H1 (cell line): ENCODE results near the gene ERCC3. TPM values are rescaled to one million over a fixed set of nuclear protein-coding genes. Genes with fewer than 3 reads are reported as not detected.

Experiments used
- CTBP2 ChIP-seq: IDR thresholded peaks from 2 replicates; pipeline ENCODE4 v1.7.0; 2011; ENCODE audit warnings: borderline replicate concordance, mild to moderate bottlenecking, moderate library complexity, mixed read lengths, low read length; ENCODE audit not compliant: insufficient read depth, insufficient read length
- EZH2 ChIP-seq: fragments of 200-600 bp; sonication (generic); IDR thresholded peaks from 2 replicates; pipeline ENCODE4 v1.7.1; 2012; ENCODE audit warnings: low read depth, mild to moderate bottlenecking, moderate library complexity, low read length, inconsistent platforms; ENCODE audit not compliant: severe bottlenecking
- FOSL1 ChIP-seq: IDR thresholded peaks from 2 replicates; pipeline ENCODE4 v1.6.1; 2011; ENCODE audit warnings: mild to moderate bottlenecking, low read depth, low read length, moderate library complexity; ENCODE audit not compliant: insufficient read depth
- JUND ChIP-seq: IDR thresholded peaks from 2 replicates; pipeline ENCODE4 v1.6.1; 2011; ENCODE audit warnings: mild to moderate bottlenecking, improper control_type of control experiment, low read length
- KDM1A ChIP-seq: fragments of 200-600, 300-600 bp; sonication (generic); IDR thresholded peaks from 2 replicates; pipeline ENCODE4 v1.7.1; 2016; ENCODE audit warnings: mild to moderate bottlenecking, low read length, borderline replicate concordance
- RNF2 ChIP-seq: fragments of 200-900, 300-1000 bp; sonication (generic); IDR thresholded peaks from 2 replicates; pipeline ENCODE4 v1.7.1; 2016; ENCODE audit warnings: borderline replicate concordance, low read depth, mild to moderate bottlenecking, antibody characterized with exemption, low read length; ENCODE audit not compliant: poor library complexity, severe bottlenecking; ENCODE audit errors: missing control alignments
- SIN3A ChIP-seq, 2 experiments: IDR thresholded peaks in 1 of 2; conservative IDR thresholded peaks in 1 of 2; 2 replicates each; pipeline ENCODE4 v1.6.1; 2011 to 2012; ENCODE audit warnings: low read length in 2 of 2, improper control_type of control experiment in 1 of 2, low read depth in 1 of 2, mild to moderate bottlenecking in 1 of 2
- SIX5 ChIP-seq: IDR thresholded peaks from 2 replicates; pipeline ENCODE4 v1.6.1; 2011; ENCODE audit warnings: mild to moderate bottlenecking, low read depth, low read length
- SP1 ChIP-seq: IDR thresholded peaks from 2 replicates; pipeline ENCODE4 v1.6.1; 2011; ENCODE audit warnings: low read depth, low read length
- TAF1 ChIP-seq: IDR thresholded peaks from 2 replicates; pipeline ENCODE4 v1.6.1; 2011; ENCODE audit warnings: mild to moderate bottlenecking, low read depth, low read length
- ZNF274 ChIP-seq: IDR thresholded peaks from 2 replicates; pipeline ENCODE4 v1.7.0; 2012; ENCODE audit warnings: low read length, borderline replicate concordance; ENCODE audit errors: extremely low read depth
- polyA plus RNA-seq, 7 experiments: library from polyadenylated mRNA; depleted of rRNA in 3 of 7; stranded (reverse) in 5 of 7; unstranded in 2 of 7; fragments of >200 nt in 5 of 7; fragments of 200-250 nt in 2 of 7; gene quantifications; 1 replicate in 5 of 7; 2 replicates in 1 of 7; 4 replicates in 1 of 7; pipeline versions ENCODE4 v1.2.1 to v1.2.3, GENCODE V29; 2011 to 2013; ENCODE audit warnings: missing spikeins in 2 of 7, mixed read lengths in 2 of 7
- total RNA-seq: library from RNA; stranded (reverse); fragmentation: NEBNext Ultra II Directional; extraction: Animal tissue kit (Norgen Biotek cat#: 25700); gene quantifications from 2 replicates; pipeline ENCODE4 v1.2.1, GENCODE V29; 2021

Gene ERCC3
- total and polyA plus RNA-seq, 2 of the 8 experiments (the other 6 are each of a cell fraction or from before 2014, with no cell fraction given): 41.8 to 48.9 TPM

- TF ChIP-seq SIN3A (conservative IDR thresholded peaks at IDR 0.05 in 1 of 2, IDR thresholded peaks at IDR 0.05 in 1 of 2; ENCODE audit: low read depth in 1 of 2, low read length in 2 of 2): no peak
- TF ChIP-seq FOSL1: no peak
- TF ChIP-seq SIX5: no peak
- no peak for TF ChIP-seq JUND
- no peak for TF ChIP-seq EZH2
- TF ChIP-seq RNF2: no peak
- no peak for TF ChIP-seq KDM1A
- TF ChIP-seq TAF1: no peak
- TF ChIP-seq CTBP2: no peak
- no peak for TF ChIP-seq SP1
- TF ChIP-seq ZNF274: no peak
These were observed 13.3 kb downstream of the ERCC3 start (continued) for GRCh38 chr2:127280693-127281092.
